Hematopoietic multipotent progenitor cell treated with erythropoietin and hydrocortisone succinate and interleukin-3 and kit ligand, for 8 days (in vitro differentiated cells): ENCODE data around the gene TSPAN14.

ENCODE experiments used
- DNase-seq: peaks from one replicate; pipeline ENCODE4 v3.0.0-alpha.2; 2015

Gene TSPAN14

GRCh38 chr10:80554050-80554449 is 99.9 kb downstream of the TSPAN14 start:
- DNase-seq = no peak

- DNase-seq = no peak
Observed at GRCh38 chr10:80555415-80555814, 101.3 kb downstream of the TSPAN14 start.

GRCh38 chr10:80561950-80562349 is 107.8 kb downstream of the TSPAN14 start:
- DNase-seq = no peak

GRCh38 chr10:80567292-80567691 is 113.2 kb downstream of the TSPAN14 start:
- no peak for DNase-seq

- DNase-seq = no peak
Observed at GRCh38 chr10:80569131-80569895, 115.2 kb downstream of the TSPAN14 start.

- DNase-seq = no peak
Observed at GRCh38 chr10:80571352-80571751, 117.2 kb downstream of the TSPAN14 start.

GRCh38 chr10:80579181-80579763 is 125.2 kb downstream of the TSPAN14 start:
- DNase-seq = no peak

GRCh38 chr10:80579849-80580637 is 125.9 kb downstream of the TSPAN14 start:
- DNase-seq = peak; percentile 71

GRCh38 chr10:80580638-80581468 is 126.7 kb downstream of the TSPAN14 start:
- peak; percentile 7 for DNase-seq

GRCh38 chr10:80581469-80581835 is 127.3 kb downstream of the TSPAN14 start:
- DNase-seq = peak; percentile 10

GRCh38 chr10:80582286-80582960 is 128.3 kb downstream of the TSPAN14 start:
- no peak for DNase-seq
